ENCODE data around the gene SAGE1.
"Not testable (repeated sequence)": the region's sequence is repeated elsewhere in the genome, so short reads cannot be mapped to it uniquely, and the experiment has no call there.

- not testable (repeated sequence) for TF ChIP-seq CTCF (conservative IDR thresholded peaks at IDR 0.05); EZH2 (IDR thresholded peaks at IDR 0.05; ENCODE audit: low read depth)
Observed at GRCh38 chrX:135854438-135854837, 39.1 kb upstream of the SAGE1 start, which contains the start of gene CT45A8.

Data from PC-9 (cell line).